ENCODE results near the gene TECTA.
"Not testable (repeated sequence)": the region's sequence is repeated elsewhere in the genome, so short reads cannot be mapped to it uniquely, and the experiment has no call there.

The TECTA gene

GRCh38 chr11:121231576-121232278, 130.7 kb downstream of the TECTA start:
- no peaks in the 10 kb centered on the region for H3K79me2 ChIP-seq (ENCODE audit: insufficient read depth, low read length)
- H3K27me3 ChIP-seq (ENCODE audit: insufficient read depth, low read length, poor library complexity) = peaks cover 40% of the 10 kb centered on the region
- ATAC-seq (ENCODE audit: insufficient read depth, low read depth) (no peak), DNase-seq (no peak)
- no peak overlapping the region for H3K4me3 ChIP-seq (ENCODE audit: low read depth in 1 of 2, low read length in 2 of 2)
- H3K4me2 ChIP-seq (ENCODE audit: insufficient read depth, low read length) = no peak overlapping the region
- TF ChIP-seq CTCF (IDR thresholded peaks at IDR 0.05; ENCODE audit: borderline replicate concordance, extremely low read depth, low read length, poor library complexity, severe bottlenecking) (no peak), EZH2 (IDR thresholded peaks at IDR 0.05; ENCODE audit: borderline replicate concordance, low read depth, low read length, severe bottlenecking) (no peak)
- no peak overlapping the region for H2AFZ ChIP-seq (ENCODE audit: low read depth, low read length)
- H3K4me1 ChIP-seq (ENCODE audit: insufficient read depth, low read length) = no peaks in the 10 kb centered on the region
- no peaks in the 10 kb centered on the region for H4K20me1 ChIP-seq (ENCODE audit: insufficient read depth, low read length)
- no peaks in the 10 kb centered on the region for H3K9me3 ChIP-seq (ENCODE audit: insufficient read depth, low read length, severe bottlenecking)
- H3K36me3 ChIP-seq (ENCODE audit: insufficient read depth, low read length) = no peaks in the 10 kb centered on the region
- no peak overlapping the region for H3K9ac ChIP-seq (ENCODE audit: low read depth, low read length)
- H3K27ac ChIP-seq (ENCODE audit: low read length) = no peak overlapping the region

- no peaks in the 10 kb centered on the region for H3K9me3 ChIP-seq (ENCODE audit: insufficient read depth, low read length, severe bottlenecking)
- no peak for DNase-seq
- no peak overlapping the region for H3K9ac ChIP-seq (ENCODE audit: low read depth, low read length)
- no peaks in the 10 kb centered on the region for H3K36me3 ChIP-seq (ENCODE audit: insufficient read depth, low read length)
- H3K27me3 ChIP-seq (ENCODE audit: insufficient read depth, low read length, poor library complexity) = peaks cover 38% of the 10 kb centered on the region
- H3K4me3 ChIP-seq (ENCODE audit: low read depth in 1 of 2, low read length in 2 of 2) = no peak overlapping the region
- H3K4me1 ChIP-seq (ENCODE audit: insufficient read depth, low read length) = no peaks in the 10 kb centered on the region
- no peak for ATAC-seq (ENCODE audit: insufficient read depth, low read depth)
- no peak overlapping the region for H3K4me2 ChIP-seq (ENCODE audit: insufficient read depth, low read length)
- no peak for TF ChIP-seq CTCF (IDR thresholded peaks at IDR 0.05; ENCODE audit: borderline replicate concordance, extremely low read depth, low read length, poor library complexity, severe bottlenecking)
- peak; percentile 23 for TF ChIP-seq EZH2 (IDR thresholded peaks at IDR 0.05; ENCODE audit: borderline replicate concordance, low read depth, low read length, severe bottlenecking)
- H4K20me1 ChIP-seq (ENCODE audit: insufficient read depth, low read length) = no peaks in the 10 kb centered on the region
- H3K79me2 ChIP-seq (ENCODE audit: insufficient read depth, low read length) = no peaks in the 10 kb centered on the region
- no peak overlapping the region for H2AFZ ChIP-seq (ENCODE audit: low read depth, low read length)
- H3K27ac ChIP-seq (ENCODE audit: low read length) = no peak overlapping the region
Measured at GRCh38 chr11:121235057-121235456, 134.0 kb downstream of the TECTA start.

GRCh38 chr11:121236115-121237001, 135.3 kb downstream of the TECTA start:
- no peak overlapping the region for H3K27ac ChIP-seq (ENCODE audit: low read length)
- no peaks in the 10 kb centered on the region for H3K9me3 ChIP-seq (ENCODE audit: insufficient read depth, low read length, severe bottlenecking)
- no peaks in the 10 kb centered on the region for H4K20me1 ChIP-seq (ENCODE audit: insufficient read depth, low read length)
- H3K4me2 ChIP-seq (ENCODE audit: insufficient read depth, low read length) = no peak overlapping the region
- no peaks in the 10 kb centered on the region for H3K36me3 ChIP-seq (ENCODE audit: insufficient read depth, low read length)
- DNase-seq (no peak), ATAC-seq (ENCODE audit: insufficient read depth, low read depth) (no peak)
- H3K79me2 ChIP-seq (ENCODE audit: insufficient read depth, low read length) = no peaks in the 10 kb centered on the region
- peaks cover 31% of the 10 kb centered on the region for H3K27me3 ChIP-seq (ENCODE audit: insufficient read depth, low read length, poor library complexity)
- no peaks in the 10 kb centered on the region for H3K4me1 ChIP-seq (ENCODE audit: insufficient read depth, low read length)
- H2AFZ ChIP-seq (ENCODE audit: low read depth, low read length) = no peak overlapping the region
- H3K9ac ChIP-seq (ENCODE audit: low read depth, low read length) = no peak overlapping the region
- no peak for TF ChIP-seq CTCF (IDR thresholded peaks at IDR 0.05; ENCODE audit: borderline replicate concordance, extremely low read depth, low read length, poor library complexity, severe bottlenecking)
- no peak for TF ChIP-seq EZH2 (IDR thresholded peaks at IDR 0.05; ENCODE audit: borderline replicate concordance, low read depth, low read length, severe bottlenecking)
- H3K4me3 ChIP-seq (ENCODE audit: low read depth in 1 of 2, low read length in 2 of 2) = no peak overlapping the region

GRCh38 chr11:121237247-121237646, 136.2 kb downstream of the TECTA start:
- peaks cover 23% of the 10 kb centered on the region for H3K27me3 ChIP-seq (ENCODE audit: insufficient read depth, low read length, poor library complexity)
- H3K79me2 ChIP-seq (ENCODE audit: insufficient read depth, low read length); H3K4me3 ChIP-seq (ENCODE audit: low read depth in 1 of 2, low read length in 2 of 2); ATAC-seq (ENCODE audit: insufficient read depth, low read depth); H3K4me2 ChIP-seq (ENCODE audit: insufficient read depth, low read length); DNase-seq; H3K27ac ChIP-seq (ENCODE audit: low read length); H3K36me3 ChIP-seq (ENCODE audit: insufficient read depth, low read length); H2AFZ ChIP-seq (ENCODE audit: low read depth, low read length); H4K20me1 ChIP-seq (ENCODE audit: insufficient read depth, low read length); H3K9me3 ChIP-seq (ENCODE audit: insufficient read depth, low read length, severe bottlenecking); H3K4me1 ChIP-seq (ENCODE audit: insufficient read depth, low read length); H3K9ac ChIP-seq (ENCODE audit: low read depth, low read length): not testable (repeated sequence)
